Measurements from ENCODE around the gene SMAD3. TPM values are rescaled to one million over a fixed set of nuclear protein-coding genes. Genes with fewer than 3 reads are reported as not detected.

Gene SMAD3
- total RNA-seq, 2 donors from 2014 or later, result 13.5 to 47.4 TPM

DNA sequence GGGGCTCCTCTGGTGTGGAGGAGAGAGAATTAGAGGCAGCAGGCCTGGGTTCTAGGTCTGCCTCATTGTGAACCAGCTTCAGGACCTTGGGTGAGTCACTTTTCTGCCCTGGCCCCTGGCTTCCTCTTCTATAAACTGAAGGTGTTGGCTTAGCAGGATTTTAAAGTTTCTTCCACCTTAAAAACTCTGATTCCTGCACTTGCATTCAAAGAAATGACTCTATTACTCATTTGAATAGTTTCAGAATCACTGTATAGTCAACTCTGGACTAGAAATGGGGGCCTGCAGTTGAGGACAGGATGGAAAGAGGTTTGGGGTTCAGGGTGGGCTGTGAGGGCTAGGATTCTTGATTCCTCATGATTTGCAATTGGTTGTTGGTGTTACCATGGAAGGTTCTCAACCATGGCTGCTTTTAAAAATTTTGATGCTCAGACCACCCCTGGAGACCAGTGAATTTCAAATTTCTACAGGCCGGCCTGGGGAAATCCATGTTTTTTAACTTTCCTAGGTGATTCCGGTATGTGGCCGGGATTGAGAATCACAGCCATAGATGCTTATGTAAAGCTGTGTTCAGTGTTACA is 19.9 kb downstream of the SMAD3 start:
- peak overlapping the region; percentile 83 for H3K4me3 Mint-ChIP-seq
- peaks cover 0 to 2% of the 10 kb centered on the region in 2 donors for H3K27me3 Mint-ChIP-seq
- H3K4me1 Mint-ChIP-seq (ENCODE audit: low read depth in 2 of 2), result peaks cover 84 to 97% of the 10 kb centered on the region in 2 donors
- ATAC-seq (peak; percentile 79), DNase-seq (ENCODE audit: low spot score) (peak; percentile 69)
- H3K9me3 Mint-ChIP-seq, result no peaks in the 10 kb centered on the region
- peak overlapping the region; percentile 77 to 78 for H3K27ac Mint-ChIP-seq
- H3K36me3 Mint-ChIP-seq, result peaks cover 4% of the 10 kb centered on the region

DNA sequence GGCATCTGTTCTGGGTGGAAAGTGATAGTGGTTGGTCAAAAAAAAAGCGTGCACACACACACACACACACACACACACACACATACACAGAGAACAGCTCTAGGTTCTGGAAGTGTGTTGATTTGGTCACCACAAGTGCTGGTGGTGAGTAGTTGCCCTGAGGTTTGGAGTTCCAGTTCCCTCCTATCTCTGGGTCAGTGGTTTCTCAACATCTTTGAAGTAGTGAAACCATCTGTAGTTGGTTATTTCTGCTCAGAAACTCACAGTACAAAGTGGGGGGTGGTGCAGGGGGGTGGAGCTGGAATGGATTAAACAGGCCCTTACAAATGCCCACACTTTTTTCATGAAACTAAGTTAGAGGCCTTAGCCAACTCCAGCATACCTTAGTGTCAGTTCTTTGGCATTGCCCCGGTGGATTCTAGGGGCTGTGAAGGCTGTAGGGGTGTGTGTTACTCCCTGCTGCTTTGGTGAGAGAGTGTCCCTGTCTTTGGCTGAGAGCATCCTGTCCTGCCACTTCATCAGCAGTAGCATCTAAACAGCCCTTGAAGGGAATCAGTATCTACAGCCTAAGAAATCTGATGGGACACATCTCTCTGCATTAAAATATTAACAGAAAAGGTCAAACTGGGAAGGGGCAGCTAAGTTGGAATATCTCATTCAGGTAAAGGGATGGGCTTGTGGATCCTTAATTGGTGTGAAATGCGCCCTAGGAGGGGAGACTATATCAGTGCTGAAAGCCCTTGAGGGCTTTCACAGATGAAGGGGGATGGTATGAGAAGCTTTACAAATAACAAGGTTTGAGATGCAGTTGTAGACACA is 20.6 kb downstream of the SMAD3 start:
- ATAC-seq (peak; percentile 86 to 89), DNase-seq (ENCODE audit: low spot score) (peak; percentile 79)
- peak overlapping the region; percentile 77 to 78 for H3K27ac Mint-ChIP-seq
- H3K4me1 Mint-ChIP-seq (ENCODE audit: low read depth in 2 of 2), result peaks cover 84 to 97% of the 10 kb centered on the region in 2 donors
- H3K27me3 Mint-ChIP-seq, result peaks cover 0 to 2% of the 10 kb centered on the region in 2 donors
- no peaks in the 10 kb centered on the region for H3K9me3 Mint-ChIP-seq
- H3K4me3 Mint-ChIP-seq, result peak overlapping the region; percentile 83
- peaks cover 4% of the 10 kb centered on the region for H3K36me3 Mint-ChIP-seq

DNA sequence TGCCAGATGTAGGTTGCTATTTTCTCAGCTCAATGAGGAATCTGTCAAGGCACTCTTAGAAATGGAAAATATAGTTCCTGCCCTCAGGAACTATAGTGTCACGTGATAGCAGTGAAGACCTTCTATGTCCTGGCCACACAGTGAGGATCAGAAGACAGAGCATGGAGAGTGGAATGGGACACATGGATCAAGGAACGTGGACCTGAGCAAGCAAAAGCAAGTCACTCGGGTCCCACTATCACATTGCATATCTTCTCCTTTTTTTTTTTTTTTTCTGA is 21.2 kb downstream of the SMAD3 start:
- Mint-ChIP-seq H3K9me3 (no peaks in the 10 kb centered on the region), H3K4me3 (peak overlapping the region; percentile 83), H3K4me1 (ENCODE audit: low read depth in 2 of 2) (peaks cover 82 to 97% of the 10 kb centered on the region in 2 donors), H3K36me3 (peaks cover 4% of the 10 kb centered on the region), H3K27me3 (peaks cover 0 to 2% of the 10 kb centered on the region in 2 donors), H3K27ac (peak overlapping the region; percentile 77 to 78)
- DNase-seq (ENCODE audit: low spot score) (no peak), ATAC-seq (no peak)

DNA sequence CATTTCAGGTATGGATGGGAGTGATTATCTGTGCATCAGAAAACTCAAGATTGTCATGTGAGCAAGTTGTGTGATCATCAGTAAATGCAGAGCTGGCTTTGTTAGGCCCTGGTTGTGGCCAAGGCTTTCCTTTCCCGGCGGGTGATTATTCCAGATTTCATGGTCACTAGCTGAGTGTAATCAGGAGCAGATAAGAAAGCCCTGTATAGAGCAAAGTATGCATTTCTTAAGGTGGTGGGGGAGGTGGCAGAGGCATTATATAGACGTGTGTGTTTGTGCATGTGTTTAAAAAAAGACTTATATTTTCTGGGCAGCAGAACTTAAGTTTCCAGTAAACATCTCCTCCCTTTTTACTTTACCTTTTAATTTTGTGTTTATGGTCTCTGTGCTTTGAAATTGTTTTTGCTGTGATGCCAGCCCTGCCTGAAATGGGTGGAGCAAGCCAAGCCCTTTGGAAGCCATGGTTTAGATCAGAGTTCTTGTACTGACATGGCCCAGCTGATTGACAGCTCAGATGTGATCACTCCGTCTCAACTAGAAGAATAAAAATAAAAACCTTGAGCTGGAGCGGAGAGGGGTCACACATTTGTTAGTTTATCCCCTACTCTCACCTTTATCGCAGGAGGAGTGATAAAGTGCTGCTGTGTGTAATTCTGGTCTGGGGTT is 22.2 kb downstream of the SMAD3 start:
- ATAC-seq, result no peak
- H3K27me3 Mint-ChIP-seq, result peaks cover 0 to 2% of the 10 kb centered on the region in 2 donors
- no peaks in the 10 kb centered on the region for H3K9me3 Mint-ChIP-seq
- peak overlapping the region; percentile 83 for H3K4me3 Mint-ChIP-seq
- H3K27ac Mint-ChIP-seq, result peak overlapping the region; percentile 75 to 77
- H3K36me3 Mint-ChIP-seq, result peaks cover 4% of the 10 kb centered on the region
- peaks cover 81 to 95% of the 10 kb centered on the region in 2 donors for H3K4me1 Mint-ChIP-seq (ENCODE audit: low read depth in 2 of 2)
- no peak for DNase-seq (ENCODE audit: low spot score)

DNA sequence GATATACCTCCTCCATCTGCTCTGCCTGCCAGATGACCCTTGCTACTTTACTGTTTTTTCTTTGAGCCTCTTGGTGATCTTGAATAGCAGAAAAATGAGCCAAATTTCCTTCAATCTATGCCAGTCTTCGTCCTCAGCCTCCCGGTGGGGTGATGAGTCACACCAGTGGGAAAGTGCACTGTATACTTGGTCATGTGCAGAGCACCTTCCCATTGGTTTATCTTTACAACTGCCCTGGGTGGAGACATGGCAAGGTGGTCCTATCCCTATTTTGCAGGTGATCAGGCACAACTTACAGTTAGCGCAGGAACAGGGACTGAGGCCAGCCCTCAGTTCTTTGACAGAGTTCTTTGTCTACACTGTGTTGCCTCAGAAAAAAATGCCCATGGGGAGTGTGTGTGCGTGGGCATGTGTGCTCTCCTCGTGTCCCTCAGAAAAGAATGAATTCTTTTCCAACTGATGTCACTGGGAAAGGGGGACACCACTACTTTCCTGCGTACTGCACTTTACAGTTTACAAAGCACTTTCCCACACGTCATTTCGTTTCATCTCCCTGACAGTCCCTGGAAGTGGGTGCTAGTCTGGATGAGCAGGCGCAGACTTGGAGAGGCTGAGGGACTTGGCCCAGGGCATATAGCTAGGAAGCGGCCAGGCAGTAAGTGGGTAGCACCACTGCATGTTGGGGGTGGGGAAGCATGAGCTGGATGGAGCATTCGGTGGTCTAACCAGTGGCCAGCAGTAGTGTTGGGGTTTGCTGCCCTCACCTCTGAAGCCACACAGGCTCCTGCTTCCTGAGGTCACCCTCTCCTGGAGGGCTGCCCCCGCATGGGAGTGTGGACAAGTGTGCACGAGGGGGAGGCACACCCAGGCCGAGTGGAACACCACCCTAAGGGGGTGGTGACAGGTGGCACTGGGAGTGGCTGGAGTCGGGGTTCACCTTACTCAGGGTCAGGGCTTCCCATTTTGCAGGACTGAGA is 24.1 kb downstream of the SMAD3 start:
- peaks cover 75 to 94% of the 10 kb centered on the region in 2 donors for H3K4me1 Mint-ChIP-seq (ENCODE audit: low read depth in 2 of 2)

DNA sequence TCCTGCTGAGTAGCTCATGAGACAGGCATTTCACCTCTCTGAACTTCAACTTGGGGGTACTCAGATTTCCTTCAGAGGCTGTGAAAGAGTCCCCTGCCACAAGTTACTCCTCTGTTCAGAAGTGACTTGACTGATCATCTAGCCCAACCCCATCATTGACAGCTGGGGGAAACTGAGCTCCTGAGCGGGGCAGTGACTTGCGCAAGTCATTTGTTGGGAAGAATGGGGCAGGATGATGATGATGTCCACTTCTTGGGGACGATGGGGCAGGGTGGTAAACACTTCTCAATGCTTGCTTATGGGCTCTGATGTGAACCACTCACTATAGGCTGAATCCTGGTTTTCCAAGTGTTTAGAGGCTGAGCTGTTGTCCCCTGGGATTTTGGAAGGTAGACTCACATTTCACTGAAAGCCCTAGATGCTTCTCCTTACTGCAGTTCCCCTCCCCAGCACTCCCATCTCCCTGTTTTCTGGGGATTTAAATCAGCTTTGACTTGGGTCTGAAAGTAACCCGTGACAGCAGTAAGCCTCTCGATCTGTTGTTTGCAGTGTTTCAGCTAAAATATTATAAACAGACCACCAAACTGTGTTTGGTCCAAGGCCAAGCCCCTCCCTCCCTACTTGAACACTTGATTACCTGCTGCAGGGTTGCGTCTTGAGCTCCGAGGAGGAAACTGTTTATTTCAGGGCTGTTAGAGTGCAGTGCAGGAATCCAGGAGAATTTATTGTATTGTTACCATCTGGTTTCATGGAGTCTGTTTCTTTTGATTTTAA is 25.1 kb downstream of the SMAD3 start:
- Mint-ChIP-seq H3K4me3 (peak overlapping the region; percentile 87), H3K27ac (peak overlapping the region; percentile 84 to 92), H3K9me3 (no peaks in the 10 kb centered on the region), H3K4me1 (ENCODE audit: low read depth in 2 of 2) (peaks cover 72 to 85% of the 10 kb centered on the region in 2 donors), H3K27me3 (peaks cover 0 to 2% of the 10 kb centered on the region in 2 donors), H3K36me3 (peaks cover 4% of the 10 kb centered on the region)
- no peak for DNase-seq (ENCODE audit: low spot score)
- ATAC-seq, result no peak

More for the DNA sequence above, 24.1 kb downstream of the SMAD3 start:
- Mint-ChIP-seq H3K27me3 (peaks cover 0 to 2% of the 10 kb centered on the region in 2 donors), H3K4me3 (peak overlapping the region; percentile 41), H3K27ac (peak overlapping the region; percentile 18 to 59), H3K36me3 (peaks cover 4% of the 10 kb centered on the region), H3K9me3 (no peaks in the 10 kb centered on the region)
- DNase-seq (ENCODE audit: low spot score) (no peak), ATAC-seq (no peak)

DNA sequence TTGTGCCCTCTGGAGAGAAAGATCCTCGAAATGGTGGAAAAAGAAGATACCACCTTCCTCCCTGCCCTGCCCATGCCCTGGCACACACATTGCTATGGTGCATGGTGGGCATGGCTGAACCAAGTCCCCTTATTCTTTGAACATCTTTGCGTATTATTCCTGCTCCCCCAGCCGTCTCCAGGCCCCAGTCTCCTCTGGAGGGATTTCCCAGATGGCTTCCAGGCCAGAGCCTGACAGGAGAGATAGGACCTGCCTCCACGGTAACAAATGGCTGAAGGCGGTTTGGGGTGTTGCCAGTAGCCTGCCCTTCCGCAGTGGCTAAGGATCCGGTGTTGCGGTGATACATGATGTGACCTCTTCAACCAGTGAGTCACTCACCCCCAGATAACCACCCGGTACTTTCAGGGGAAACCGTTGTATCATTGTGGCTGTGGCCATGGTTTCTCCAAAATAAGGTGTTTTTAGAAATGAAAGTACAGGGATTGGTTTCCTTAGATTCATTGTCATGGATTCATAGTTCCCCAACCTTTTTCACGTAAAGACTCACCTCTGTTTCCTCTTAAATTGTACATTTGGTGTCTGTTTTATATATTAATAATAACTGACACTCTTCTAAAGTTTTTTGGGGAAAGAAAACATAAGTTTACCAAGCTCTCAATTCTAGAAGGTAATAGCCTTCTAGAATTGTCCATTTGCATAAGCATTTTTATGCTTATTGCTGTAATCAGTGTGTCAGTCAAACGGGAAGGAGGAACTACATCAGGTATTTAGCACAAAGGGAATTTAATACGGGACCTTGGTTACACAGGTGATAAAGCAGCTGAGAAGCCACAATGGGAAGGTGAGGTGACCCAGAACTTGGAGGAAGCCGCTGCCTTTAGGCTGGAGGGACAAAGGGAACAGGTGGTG is 25.9 kb downstream of the SMAD3 start:
- H3K4me3 Mint-ChIP-seq, result peak overlapping the region; percentile 87
- peak overlapping the region; percentile 84 to 92 for H3K27ac Mint-ChIP-seq
- ATAC-seq, result peak; percentile 96 to 98
- peaks cover 0 to 2% of the 10 kb centered on the region in 2 donors for H3K27me3 Mint-ChIP-seq
- no peaks in the 10 kb centered on the region for H3K9me3 Mint-ChIP-seq
- H3K36me3 Mint-ChIP-seq, result peaks cover 3% of the 10 kb centered on the region
- peaks cover 67 to 84% of the 10 kb centered on the region in 2 donors for H3K4me1 Mint-ChIP-seq (ENCODE audit: low read depth in 2 of 2)
- peak; percentile 94 for DNase-seq (ENCODE audit: low spot score)

DNA sequence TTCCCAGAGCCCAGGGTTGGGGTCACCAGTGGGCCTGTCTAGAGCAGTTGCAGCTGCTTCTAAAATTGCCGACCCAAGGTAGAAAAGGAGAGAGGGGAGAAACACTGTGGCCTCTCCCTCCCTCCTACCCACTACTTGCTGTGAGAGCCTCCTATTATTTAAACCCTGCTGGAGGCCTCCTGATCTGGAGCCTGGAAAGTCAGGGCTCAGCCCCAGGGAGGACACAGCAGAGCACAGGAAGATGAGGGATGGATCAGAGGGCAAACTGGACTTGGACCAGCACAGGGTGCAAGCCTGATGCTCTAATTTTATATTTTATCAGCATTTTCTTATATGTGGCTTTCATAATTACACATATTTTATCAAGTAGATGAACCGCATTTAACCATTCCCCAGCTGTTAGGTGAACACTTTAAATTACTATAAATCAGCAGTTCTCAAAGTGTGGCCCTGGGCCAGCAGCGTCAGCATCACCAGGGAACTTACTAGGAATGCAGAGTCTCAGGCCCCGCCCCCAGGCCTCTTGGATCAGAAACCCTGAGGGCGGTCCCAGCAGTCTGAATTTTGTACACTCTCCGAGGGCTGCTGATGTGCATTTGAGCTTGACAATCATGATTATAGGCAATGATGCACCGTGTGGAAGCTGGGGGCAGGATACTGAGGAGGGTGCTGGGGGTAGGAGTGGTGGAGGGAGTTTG is 26.7 kb downstream of the SMAD3 start:
- DNase-seq (ENCODE audit: low spot score), result no peak

DNA sequence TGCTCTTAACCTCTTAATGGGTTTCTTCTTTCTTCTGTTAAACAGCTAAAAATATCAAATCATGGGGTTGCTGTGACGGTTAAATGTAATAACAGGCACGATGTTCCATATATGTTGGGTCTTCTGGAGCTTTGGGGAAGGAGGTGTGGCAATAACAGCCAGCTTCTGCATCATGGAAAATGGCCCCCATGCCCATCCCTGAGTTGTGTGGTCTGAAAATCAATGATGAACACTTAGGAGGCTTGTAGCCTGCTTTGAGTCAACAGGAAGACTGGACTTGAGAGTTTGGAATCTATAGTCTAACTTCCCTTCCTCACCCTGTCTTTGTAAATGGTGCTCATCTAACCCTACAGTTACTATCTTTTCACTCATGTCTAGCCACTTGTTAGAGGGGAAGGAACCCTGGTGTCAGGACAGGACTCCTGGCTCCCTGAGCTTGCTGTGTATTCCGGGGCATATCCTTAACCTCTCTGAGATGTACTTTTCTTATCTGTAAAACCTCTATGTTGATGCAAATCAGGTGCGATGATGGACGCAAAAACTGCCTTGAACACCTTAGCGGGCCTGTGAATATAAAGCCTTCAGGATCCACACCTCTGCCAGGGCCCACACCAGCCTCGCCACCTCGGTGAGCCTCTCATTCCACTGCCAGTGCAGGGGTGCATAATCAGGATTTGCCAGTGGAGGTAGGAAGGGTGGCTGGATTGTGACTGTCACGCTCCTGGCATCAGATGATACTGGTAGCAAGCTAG is 27.5 kb downstream of the SMAD3 start:
- Mint-ChIP-seq H3K27ac (peak overlapping the region; percentile 67 to 92), H3K4me1 (ENCODE audit: low read depth in 2 of 2) (peaks cover 68 to 84% of the 10 kb centered on the region in 2 donors), H3K4me3 (peak overlapping the region; percentile 58), H3K9me3 (no peaks in the 10 kb centered on the region), H3K27me3 (peaks cover 0 to 1% of the 10 kb centered on the region in 2 donors), H3K36me3 (peaks cover 4% of the 10 kb centered on the region)
- DNase-seq (ENCODE audit: low spot score) (no peak), ATAC-seq (no peak)

More for the DNA sequence above, 26.7 kb downstream of the SMAD3 start:
- H3K27me3 Mint-ChIP-seq, result no peaks in the 10 kb centered on the region
- H3K27ac Mint-ChIP-seq, result peak overlapping the region; percentile 84 to 92
- ATAC-seq, result no peak
- H3K36me3 Mint-ChIP-seq, result no peaks in the 10 kb centered on the region
- peaks cover 68 to 84% of the 10 kb centered on the region in 2 donors for H3K4me1 Mint-ChIP-seq (ENCODE audit: low read depth in 2 of 2)
- peak overlapping the region; percentile 87 for H3K4me3 Mint-ChIP-seq
- no peaks in the 10 kb centered on the region for H3K9me3 Mint-ChIP-seq

DNA sequence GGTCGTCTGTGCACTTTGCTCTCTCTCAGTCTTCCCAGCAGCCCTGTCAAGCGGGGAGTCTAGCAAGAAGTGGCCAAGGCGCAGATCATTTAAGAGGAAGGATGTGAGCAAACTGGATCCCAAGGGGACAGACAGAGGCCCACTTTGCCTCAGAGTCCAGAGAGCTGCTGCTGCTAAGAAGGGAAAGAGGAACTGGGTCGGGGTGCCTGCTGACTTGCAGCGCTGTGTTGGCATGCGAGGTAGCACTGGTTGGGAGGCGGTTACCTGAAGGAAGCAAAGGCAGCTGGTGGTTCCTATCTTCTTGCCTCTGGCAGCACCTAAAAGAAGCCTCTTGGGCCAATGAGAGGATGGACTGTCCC is 28.1 kb downstream of the SMAD3 start:
- Mint-ChIP-seq H3K9me3 (no peaks in the 10 kb centered on the region), H3K27ac (peak overlapping the region; percentile 67 to 92), H3K4me3 (peak overlapping the region; percentile 58), H3K4me1 (ENCODE audit: low read depth in 2 of 2) (peaks cover 68 to 84% of the 10 kb centered on the region in 2 donors), H3K36me3 (peaks cover 6% of the 10 kb centered on the region), H3K27me3 (peaks cover 0 to 3% of the 10 kb centered on the region in 2 donors)
- no peak for DNase-seq (ENCODE audit: low spot score)
- ATAC-seq, result no peak
